Epithelial cell of prostate (primary cell): ENCODE data around the gene KIAA0408.
"Not testable (repeated sequence)": the region's sequence is repeated elsewhere in the genome, so short reads cannot be mapped to it uniquely, and the experiment has no call there.

Experiments
- DNase-seq: peaks from one replicate; pipeline ENCODE4 v3.0.0-alpha.2; 2011; ENCODE audit warnings: low read depth, low spot score
- H3K27ac ChIP-seq: fragments of 450-650 bp; 2 replicates; pipeline ENCODE4 v1.5.1; 2017; ENCODE audit warnings: mild to moderate bottlenecking

Gene KIAA0408

DNA sequence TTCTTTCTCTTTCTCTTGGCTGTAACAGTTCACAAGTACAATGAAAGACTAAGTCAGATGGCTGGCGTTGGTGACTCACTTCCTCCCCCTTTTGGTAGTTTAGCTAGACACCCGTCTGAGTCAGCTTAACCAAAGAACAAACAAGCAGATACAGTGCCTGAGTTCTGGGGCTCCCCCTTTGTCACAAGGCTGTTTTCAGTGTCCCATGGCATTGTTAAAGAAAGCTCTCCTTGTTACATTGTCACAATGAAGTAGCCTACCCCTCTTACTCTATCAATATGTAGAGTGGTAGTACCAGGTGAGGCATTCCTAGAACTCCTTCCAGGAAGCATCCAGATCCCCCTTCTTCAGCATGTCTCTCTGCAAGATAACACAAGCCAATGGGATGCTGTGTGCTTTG, 38.6 kb downstream of the KIAA0408 start:
- H3K27ac ChIP-seq, result peak overlapping the region; percentile 43
- DNase-seq, result peak; percentile 66

DNA sequence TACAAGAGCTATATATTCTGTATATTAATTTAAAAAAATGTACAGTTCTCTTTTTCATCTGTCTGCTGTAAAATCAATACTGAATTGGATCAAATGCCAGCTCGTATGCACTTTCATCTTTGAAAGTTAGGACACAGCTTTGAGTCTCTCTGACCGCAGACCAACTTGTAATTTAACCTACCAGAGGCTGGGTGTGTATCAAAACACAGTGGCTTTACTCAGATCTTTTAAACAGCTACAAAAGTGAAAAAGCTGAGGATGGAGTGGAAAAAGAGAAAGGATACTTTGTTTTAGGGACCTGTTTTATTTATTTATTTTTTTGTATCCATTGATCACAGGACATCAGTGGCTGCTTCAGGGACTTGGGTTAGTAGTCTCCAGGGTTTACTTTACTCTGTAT, 44.1 kb downstream of the KIAA0408 start:
- no peak for DNase-seq
- H3K27ac ChIP-seq, result no peak overlapping the region

DNA sequence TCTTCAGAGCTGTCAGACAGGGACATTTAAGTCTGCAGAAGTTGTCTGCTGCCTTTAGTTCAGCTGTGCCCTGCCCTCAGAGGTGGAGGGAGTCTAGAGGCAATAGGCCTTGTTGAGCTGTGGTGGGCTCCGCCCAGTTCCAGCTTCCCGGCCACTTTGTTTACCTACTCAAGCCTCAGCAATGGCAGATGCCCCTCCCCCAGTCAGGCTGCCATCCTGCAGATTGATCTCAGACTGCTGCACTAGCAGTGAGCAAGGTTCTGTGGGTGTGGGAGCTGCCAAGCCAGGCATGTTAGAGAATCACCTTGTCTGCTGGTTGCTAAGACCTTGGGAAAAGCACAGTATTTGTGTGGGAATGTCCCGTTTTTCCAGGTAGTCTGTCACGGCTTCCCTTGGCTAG, 46.1 kb downstream of the KIAA0408 start:
- not testable (repeated sequence) for DNase-seq, H3K27ac ChIP-seq

DNA sequence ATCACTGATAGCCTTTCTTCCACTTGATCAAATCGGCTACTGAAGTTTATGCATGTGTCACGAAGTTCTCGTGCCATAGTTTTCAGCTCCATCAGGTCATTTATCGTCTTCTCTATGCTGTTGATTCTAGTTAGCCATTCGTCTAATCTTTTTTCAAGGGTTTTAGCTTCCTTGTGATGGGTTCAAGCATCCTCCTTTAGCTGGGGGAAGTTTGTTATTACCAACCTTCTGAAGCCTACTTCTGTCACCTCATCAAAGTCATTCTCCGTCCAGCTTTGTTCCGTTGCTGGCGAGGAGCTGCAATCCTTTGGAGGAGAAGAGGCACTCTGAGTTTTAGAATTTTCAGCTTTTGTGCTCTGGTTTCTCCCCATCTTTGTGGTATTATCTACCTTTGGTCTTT, 47.2 kb downstream of the KIAA0408 start:
- not testable (repeated sequence) for DNase-seq, H3K27ac ChIP-seq
